ENCODE data around the gene DEFB131A.
"Not testable (repeated sequence)": the region's sequence is repeated elsewhere in the genome, so short reads cannot be mapped to it uniquely, and the experiment has no call there.

Gene DEFB131A

GRCh38 chr4:9495443-9495842 lies 51.2 kb downstream of the DEFB131A start:
- peak; percentile 6 to 61 for DNase-seq

GRCh38 chr4:9497575-9498467 lies 53.6 kb downstream of the DEFB131A start:
- not testable (repeated sequence) for DNase-seq

GRCh38 chr4:9498468-9499040 lies 54.3 kb downstream of the DEFB131A start:
- not testable (repeated sequence) for DNase-seq

GRCh38 chr4:9499974-9500487 lies 55.8 kb downstream of the DEFB131A start:
- DNase-seq: not testable (repeated sequence)
